B cell (primary cell): ENCODE data around the gene SHISA7. TPM values are rescaled to one million over a fixed set of nuclear protein-coding genes. Genes with fewer than 3 reads are reported as not detected.

Experiments
- ATAC-seq: fragments of 200-7000 bp; cut with Tn5 transposase; one replicate; pipeline ENCODE4 v1.10.0; 2021; ENCODE audit warnings: low read depth, mild to moderate bottlenecking, moderate number of reproducible peaks, moderate library complexity
- CTCF ChIA-PET: fragments of 350-600 bp; sonication (Branson Sonifier 250); formaldehyde crosslinking; loops from one replicate; lab custom pipeline; 2021; ENCODE audit warnings: antibody characterized with exemption, inconsistent platforms; lab: Charles Lee
- POLR2A ChIA-PET: fragments of 350-600 bp; sonication (Branson Sonifier 250); formaldehyde crosslinking; loops from one replicate; lab custom pipeline; 2021; ENCODE audit warnings: antibody characterized with exemption; lab: Charles Lee
- DNase-seq: peaks from one replicate; pipeline ENCODE4 v3.0.0; 2013
- H2AFZ ChIP-seq: 2 replicates; pipeline ENCODE4 v1.6.1; 2012; ENCODE audit warnings: mild to moderate bottlenecking, low read depth, low read length; ENCODE audit not compliant: insufficient read depth, poor library complexity, severe bottlenecking
- H3K27ac ChIP-seq, 2 donors: 1 replicate in 1 of 2; 2 replicates in 1 of 2; pipeline ENCODE4 v1.5.1; 2012 to 2013; ENCODE audit warnings: low read length in 2 of 2, mild to moderate bottlenecking in 2 of 2, moderate library complexity in 1 of 2
- H3K27me3 ChIP-seq, 4 experiments: fragments of 200-600 bp in 1 of 4; sonication (generic) in 1 of 4; replicated peaks in 1 of 4; 1 replicate in 2 of 4; 2 replicates in 2 of 4; pipeline versions ENCODE4 v1.6.1 to v1.7.0; 2013 to 2016; ENCODE audit warnings: low read length in 3 of 4, mild to moderate bottlenecking in 2 of 4, mixed read lengths in 1 of 4, moderate library complexity in 1 of 4; ENCODE audit not compliant: insufficient read depth in 4 of 4, control insufficient read depth in 3 of 4; ENCODE audit errors: control extremely low read depth in 1 of 4
- H3K36me3 ChIP-seq, 2 experiments: replicated peaks in 1 of 2; 1 replicate in 1 of 2; 2 replicates in 1 of 2; pipeline versions ENCODE4 v1.6.1 to v1.7.1; 2013; ENCODE audit warnings: low read length in 1 of 2; ENCODE audit not compliant: insufficient read depth in 2 of 2, control insufficient read depth in 1 of 2; ENCODE audit errors: control extremely low read depth in 1 of 2, extremely low read depth in 1 of 2
- H3K4me1 ChIP-seq, 2 donors: fragments of 200-600 bp in 1 of 2; sonication (generic) in 1 of 2; 1 replicate in 1 of 2; 2 replicates in 1 of 2; pipeline versions ENCODE4 v1.5.1 to v1.6.1; 2013 to 2017; ENCODE audit warnings: low read length in 2 of 2; ENCODE audit not compliant: control insufficient read depth in 2 of 2, insufficient read depth in 2 of 2
- H3K4me2 ChIP-seq: replicated peaks from 2 replicates; pipeline ENCODE3; 2012; ENCODE audit warnings: mild to moderate bottlenecking, low read depth, low read length; ENCODE audit not compliant: poor library complexity, severe bottlenecking
- H3K4me3 ChIP-seq, 5 experiments: fragments of 200-600 bp in 1 of 5; sonication (generic) in 1 of 5; 1 replicate in 3 of 5; 2 replicates in 2 of 5; pipeline versions ENCODE4 v1.5.1 to v1.7.0; 2011 to 2016; ENCODE audit warnings: low read length in 4 of 5, mild to moderate bottlenecking in 4 of 5, low read depth in 2 of 5, control low read depth in 1 of 5, moderate library complexity in 1 of 5; ENCODE audit not compliant: insufficient read depth in 1 of 5; ENCODE audit errors: control extremely low read depth in 1 of 5, extremely low read depth in 1 of 5
- H3K79me2 ChIP-seq: fragments of 200-600 bp; sonication (generic); one replicate; pipeline ENCODE4 v1.6.0; 2016; ENCODE audit warnings: low read length; ENCODE audit not compliant: control insufficient read depth, insufficient read depth
- H3K9ac ChIP-seq: fragments of 200-600 bp; sonication (generic); 2 replicates; pipeline ENCODE4 v1.6.1; 2017; ENCODE audit warnings: mild to moderate bottlenecking, low read length, moderate library complexity
- H3K9me3 ChIP-seq, 3 donors: one replicate each; pipeline versions ENCODE4 v1.6.1 to v1.7.1; 2013; ENCODE audit warnings: low read length in 2 of 3; ENCODE audit not compliant: control insufficient read depth in 2 of 3, insufficient read depth in 1 of 3; ENCODE audit errors: control extremely low read depth in 1 of 3
- H4K20me1 ChIP-seq: 2 replicates; pipeline ENCODE4 v1.6.0; 2012; ENCODE audit warnings: mild to moderate bottlenecking, low read length; ENCODE audit not compliant: insufficient read depth, control insufficient read depth, poor library complexity, severe bottlenecking
- H3K27ac Mint-ChIP-seq: one replicate; pipeline ENCODE4 v1.8.0; 2021; ENCODE audit warnings: mixed read lengths
- H3K27me3 Mint-ChIP-seq: one replicate; pipeline ENCODE4 v1.8.0; 2021; ENCODE audit warnings: mixed read lengths
- H3K4me1 Mint-ChIP-seq: one replicate; pipeline ENCODE4 v1.8.0; 2021; ENCODE audit warnings: mixed read lengths
- H3K4me3 Mint-ChIP-seq: one replicate; pipeline ENCODE4 v1.8.0; 2021; ENCODE audit warnings: mixed read lengths
- H3K9me3 Mint-ChIP-seq: one replicate; pipeline ENCODE4 v1.8.0; 2022; ENCODE audit warnings: mixed read lengths; ENCODE audit not compliant: insufficient read depth
- CTCF ChIP-seq: fragments of 200-600 bp; IDR thresholded peaks from one replicate; pipeline ENCODE4 v1.8.0; 2022; ENCODE audit warnings: antibody characterized with exemption, mild to moderate bottlenecking
- EZH2 ChIP-seq: IDR thresholded peaks from 2 replicates; pipeline ENCODE4 v1.6.1; 2012; ENCODE audit warnings: borderline replicate concordance, low read depth, mild to moderate bottlenecking, moderate library complexity, low read length; ENCODE audit not compliant: insufficient read depth, poor library complexity, severe bottlenecking
- WGBS: methylation state at CpG from one replicate; pipeline ENCODE4 v1.1.5; 2013; ENCODE audit warnings: missing lambda C conversion rate; ENCODE audit not compliant: insufficient coverage; 5-methylcytosine and 5-hydroxymethylcytosine counted together
- intact Hi-C: fragments of 100-400 bp; cut with micrococcal nuclease; formaldehyde crosslinking; loops from one replicate; pipeline ENCODE4 v1.10.0; 2022
- polyA plus RNA-seq: library from polyadenylated mRNA; depleted of rRNA; stranded (reverse); fragments of >200 nt; gene quantifications from 2 replicates; pipeline ENCODE4 v1.2.3, GENCODE V29; 2012
- total RNA-seq, 2 donors: library from RNA; stranded (reverse); fragments of 120-200 nt in 1 of 2; gene quantifications; 1 replicate in 1 of 2; 2 replicates in 1 of 2; pipeline versions ENCODE4 v1.2.3 to v1.2.4, GENCODE V29; 2013 to 2022

Gene SHISA7
- total and polyA plus RNA-seq, 2 donors (not counting 1 experiment from before 2014, with no cell fraction given): 0.06 TPM; not detected in 1

GRCh38 chr19:55461974-55462626, 19.0 kb upstream of the SHISA7 start:
- Histone ChIP-seq H3K27me3 (no peaks in the 10 kb centered on the region), H3K79me2 (no peaks in the 10 kb centered on the region), H3K27ac (peak overlapping the region; percentile 37 to 70), H3K4me1 (peaks cover 10 to 14% of the 10 kb centered on the region in 2 donors), H3K9me3 (peaks cover 0 to 3% (median 0%) of the 10 kb centered on the region in 3 donors), H2AFZ (peak overlapping the region; percentile 77), H3K9ac (peak overlapping the region; percentile 64), H3K4me2 (peak overlapping the region; percentile 89), H3K36me3 (no peaks in the 10 kb centered on the region), H4K20me1 (no peaks in the 10 kb centered on the region), H3K4me3 (peak overlapping the region; percentile 48 to 69 (median 61))
- peak overlapping the region; percentile 87 for H3K4me3 Mint-ChIP-seq
- DNase-seq (no peak), ATAC-seq (no peak)
- H3K27ac Mint-ChIP-seq: peak overlapping the region; percentile 81
- H3K9me3 Mint-ChIP-seq: no peaks in the 10 kb centered on the region
- ChIA-PET CTCF (interaction anchor here (0.6 to 2.3 kb wide), 9 partner anchors 9 to 321 kb away, joined by 3 to 18 read pairs (median 4); partner anchors contain the start of genes PPP6R1 and ZNF628), POLR2A (interaction anchor here (0.6 to 1.1 kb wide), 8 partner anchors 14 to 923 kb away, joined by 3 to 14 read pairs (median 4); partner anchors contain the start of genes FIZ1, TMEM238, ZNF524 and ZNF628)
- intact Hi-C loops: loop anchor here (1.0 to 5.0 kb wide), 7 partner anchors 14 to 203 kb away; partner anchors contain the start of genes HSPBP1, KMT5C, PPP6R1 and UBE2S
- TF ChIP-seq CTCF: no peak
- TF ChIP-seq EZH2: no peak
- 9% methylated on average over 22 of the region's 27 CpGs for whole genome bisulfite sequencing
- peaks cover 20% of the 10 kb centered on the region for H3K4me1 Mint-ChIP-seq
- H3K27me3 Mint-ChIP-seq: no peaks in the 10 kb centered on the region
